H54 (cell line): ENCODE results near the gene BMX.

Experiments used
- DNase-seq: peaks from one replicate; pipeline ENCODE4 v3.0.0; 2011; ENCODE audit warnings: low spot score, mixed read lengths; ENCODE audit not compliant: insufficient read length
- FAIRE-seq: peaks from 3 replicates; lab custom pipeline; 2011; peaks lifted over from hg19 to GRCh38; lab: Jason Lieb, UNC
- POLR2A ChIP-seq: IDR thresholded peaks from 2 replicates; pipeline ENCODE4 v1.6.1; 2011; ENCODE audit warnings: low read depth, mild to moderate bottlenecking, low read length

The BMX gene

GRCh38 chrX:15567886-15568616, 67.4 kb downstream of the BMX start:
- FAIRE-seq (no peak), DNase-seq (no peak)
- TF ChIP-seq POLR2A: no peak

DNA sequence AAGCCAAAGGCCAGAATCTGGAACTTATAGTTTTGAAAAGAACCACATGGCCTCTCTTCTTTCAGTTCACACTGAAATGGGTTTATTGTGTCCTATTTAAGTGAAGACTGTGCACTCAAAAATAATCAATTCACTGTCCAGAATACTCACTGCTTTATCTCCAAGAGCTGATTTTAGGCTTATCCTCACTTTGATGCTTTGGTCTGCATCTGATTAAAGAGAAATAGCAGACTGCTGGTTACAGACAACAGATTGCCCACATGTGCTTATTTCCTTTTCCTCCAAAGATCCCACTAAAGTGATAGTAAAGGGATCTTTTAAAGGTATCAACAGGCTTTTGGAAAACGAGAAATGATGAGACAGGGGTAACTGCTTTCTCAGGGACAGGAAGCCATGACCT, 69.5 kb downstream of the BMX start:
- no peak for FAIRE-seq
- DNase-seq: no peak
- TF ChIP-seq POLR2A: no peak

GRCh38 chrX:15574017-15574416, 73.4 kb downstream of the BMX start:
- DNase-seq (no peak), FAIRE-seq (no peak)
- no peak for TF ChIP-seq POLR2A

- no peak for DNase-seq
- no peak for FAIRE-seq
- no peak for TF ChIP-seq POLR2A
These were observed 75.4 kb downstream of the BMX start for GRCh38 chrX:15576019-15576418.

DNA sequence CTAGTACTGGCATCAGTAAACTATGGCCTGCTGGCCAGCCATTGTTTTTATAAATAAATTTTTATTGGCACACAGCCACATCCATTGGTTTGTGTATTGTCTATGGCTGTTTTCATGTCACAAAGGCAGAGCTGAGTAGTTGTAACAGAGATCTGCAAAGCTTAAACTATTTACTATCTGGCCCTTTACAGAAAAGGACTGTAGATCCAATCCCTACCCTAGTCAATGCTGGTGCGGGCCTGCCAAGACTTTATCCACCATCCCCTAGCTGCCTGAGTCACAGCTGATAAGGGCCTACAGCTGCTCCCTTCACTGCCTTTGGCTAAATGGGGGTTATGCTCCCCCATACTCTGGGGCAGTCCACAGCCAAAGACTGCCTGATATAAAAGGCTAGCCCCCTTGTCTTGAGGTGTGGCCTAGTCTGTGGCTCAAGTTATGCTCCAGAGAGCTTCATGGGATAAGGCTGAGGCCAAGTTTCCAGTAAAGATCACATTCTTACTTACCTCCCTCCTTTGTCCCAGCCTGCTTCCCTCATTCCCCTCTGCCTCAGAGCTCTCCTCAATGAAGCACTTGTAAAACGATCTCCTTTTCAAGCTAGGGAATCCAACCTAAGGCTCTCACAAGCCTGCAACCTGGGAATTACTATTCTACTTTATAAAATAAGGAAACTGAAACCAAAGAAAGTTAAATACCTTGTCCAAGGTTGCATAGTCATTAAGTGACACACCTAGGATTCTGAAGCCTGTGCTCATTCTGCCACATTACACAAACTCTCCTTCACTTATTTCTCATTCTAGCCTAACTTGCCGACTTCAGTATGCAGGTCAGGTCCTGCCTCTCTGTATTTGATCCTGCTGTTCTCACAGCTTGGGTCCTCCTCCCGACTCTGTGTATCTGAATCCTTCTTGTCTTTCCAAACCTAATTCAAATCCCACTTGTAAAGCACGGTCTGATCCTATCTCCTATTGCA, 79.5 kb downstream of the BMX start:
- TF ChIP-seq POLR2A: no peak
- no peak for FAIRE-seq
- DNase-seq: no peak

- DNase-seq (no peak), FAIRE-seq (no peak)
- TF ChIP-seq POLR2A: no peak
These were observed 93.8 kb downstream of the BMX start for GRCh38 chrX:15594371-15594770.

DNA sequence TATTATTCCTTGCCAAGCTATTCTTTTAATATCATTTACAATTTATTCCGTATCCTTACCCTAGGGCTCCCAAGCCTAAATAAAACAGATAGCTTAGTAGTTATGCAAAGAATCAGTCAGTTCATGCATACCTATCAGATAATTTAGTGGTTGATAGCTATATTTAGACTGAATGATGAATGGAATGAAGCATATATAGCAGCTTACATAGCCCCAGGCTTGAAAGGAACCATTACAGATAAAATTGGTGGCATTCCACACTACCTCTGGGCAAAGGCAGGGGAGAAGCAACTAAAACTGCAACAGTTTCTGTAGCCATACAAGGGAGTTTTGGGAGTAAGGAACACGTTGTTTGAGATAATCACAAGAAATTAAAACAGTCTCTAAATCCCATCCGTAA, 97.4 kb downstream of the BMX start:
- FAIRE-seq (no peak), DNase-seq (no peak)
- no peak for TF ChIP-seq POLR2A

- TF ChIP-seq POLR2A: no peak
- DNase-seq: no peak
- no peak for FAIRE-seq
These were observed 98.9 kb downstream of the BMX start for GRCh38 chrX:15599461-15599860.

GRCh38 chrX:15600049-15600448, 99.4 kb downstream of the BMX start:
- TF ChIP-seq POLR2A: no peak
- DNase-seq: no peak
- FAIRE-seq: no peak

GRCh38 chrX:15600745-15601144, 100.1 kb downstream of the BMX start, which contains the start of gene ACE2:
Gene ACE2 (minus strand): TSS chrX:15600960. CDS start chrX:15600911, 49 bp downstream.
- DNase-seq (no peak), FAIRE-seq (no peak)
- TF ChIP-seq POLR2A: no peak

- TF ChIP-seq POLR2A: no peak
- no peak for DNase-seq
- FAIRE-seq: no peak
These were observed 101.3 kb downstream of the BMX start for GRCh38 chrX:15601932-15602331.

GRCh38 chrX:15602761-15603160, 102.2 kb downstream of the BMX start:
- FAIRE-seq: no peak
- TF ChIP-seq POLR2A: no peak
- no peak for DNase-seq

GRCh38 chrX:15605226-15605625, 104.6 kb downstream of the BMX start:
- TF ChIP-seq POLR2A: no peak
- FAIRE-seq (no peak), DNase-seq (no peak)
